HL-60 (cell line): ENCODE results near the gene STK16.

ENCODE experiments used
- DNase-seq, 2 experiments: peaks; one replicate each; pipeline ENCODE4 v3.0.0-alpha.2; 2010 to 2020; ENCODE audit warnings: low read depth in 1 of 2, low spot score in 1 of 2
- H3K27ac ChIP-seq: fragments of 250-450 bp; sonication (Bioruptor Pico); replicated peaks from 2 replicates; pipeline ENCODE4 v1.5.1; 2020; ENCODE audit warnings: mild to moderate bottlenecking, moderate library complexity
- H3K27me3 ChIP-seq: fragments of 250-450 bp; sonication (Bioruptor Pico); 2 replicates; pipeline ENCODE4 v1.5.1; 2021; ENCODE audit warnings: mild to moderate bottlenecking, moderate library complexity; ENCODE audit not compliant: insufficient read depth, poor library complexity, severe bottlenecking
- H3K4me3 ChIP-seq: replicated peaks from 2 replicates; pipeline ENCODE4 v1.5.1; 2011; ENCODE audit warnings: mild to moderate bottlenecking, control low read depth, low read length; ENCODE audit not compliant: insufficient read depth
- CTCF ChIP-seq: IDR thresholded peaks from one replicate; pipeline ENCODE4 v1.5.1; 2011; ENCODE audit warnings: low read length, control low read depth, inconsistent platforms; ENCODE audit not compliant: insufficient read depth
- GABPA ChIP-seq: IDR thresholded peaks from 2 replicates; pipeline ENCODE4 v1.6.1; 2012; ENCODE audit warnings: low read depth
- POLR2AphosphoS5 ChIP-seq: IDR thresholded peaks from 2 replicates; pipeline ENCODE4 v1.6.1; 2012; ENCODE audit warnings: low read depth
- REST ChIP-seq: IDR thresholded peaks from 2 replicates; pipeline ENCODE4 v1.6.1; 2012; ENCODE audit warnings: low read depth; ENCODE audit not compliant: insufficient replicate concordance
- SPI1 ChIP-seq: IDR thresholded peaks from 2 replicates; pipeline ENCODE4 v1.6.1; 2012; ENCODE audit warnings: low read depth, mild to moderate bottlenecking, borderline replicate concordance
- long read RNA-seq: library from polyadenylated mRNA; unstranded; transcript quantifications from one replicate; pipeline ENCODE4 v2.0.0, GENCODE V29; 2020

STK16 gene
- long read RNA-seq, transcript STK16-201 (8 exons, 1,673 nt), result minor isoform, 37 of 238 reads
- long read RNA-seq, transcript STK16-204 (8 exons, 2,868 nt), result major isoform, 130 of 238 reads
- long read RNA-seq, partial matches to known transcripts, result 12 of 238 reads
- long read RNA-seq, other reads (novel, unspliced or antisense), result 57 of 238 reads

- peak within 1 kb of the TSS; percentile 87 for H3K4me3 ChIP-seq
- TF ChIP-seq GABPA (peak; percentile 78), SPI1 (peak; percentile 52; the same call in 1 of the 2 replicates), REST (no peak), POLR2AphosphoS5 (peak; percentile 54)
- H3K27me3 ChIP-seq, result no peaks in the 10 kb centered on the region
- peak; percentile 90 to 93 for DNase-seq
- H3K27ac ChIP-seq, result peak within 1 kb of the TSS; percentile 85
Measured at GRCh38 chr2:219245148-219245898, at the start of gene STK16, which contains the start of gene GLB1L. Gene STK16 (plus strand): TSS chr2:219245479. CDS start chr2:219246000, 521 bp downstream. Gene GLB1L (minus strand): TSS chr2:219245444. CDS start chr2:219243573, 1,871 bp downstream.

GRCh38 chr2:219197388-219197787 is 47.9 kb upstream of the STK16 start:
- DNase-seq, result no peak
- TF ChIP-seq CTCF (no peak), REST (no peak), GABPA (no peak), SPI1 (no peak), POLR2AphosphoS5 (no peak)
- Histone ChIP-seq H3K27me3 (no peaks in the 10 kb centered on the region), H3K27ac (no peak overlapping the region), H3K4me3 (no peak overlapping the region)

- Histone ChIP-seq H3K4me3 (no peak overlapping the region), H3K27me3 (no peaks in the 10 kb centered on the region), H3K27ac (no peak overlapping the region)
- no peak for DNase-seq
- TF ChIP-seq SPI1, result no peak
- TF ChIP-seq CTCF, result no peak
- no peak for TF ChIP-seq POLR2AphosphoS5
- no peak for TF ChIP-seq GABPA
Measured at GRCh38 chr2:219198974-219199373, 46.3 kb upstream of the STK16 start.

- no peak for DNase-seq
Measured at GRCh38 chr2:219199470-219200211, 45.6 kb upstream of the STK16 start.

More at GRCh38 chr2:219199470-219200211, 45.6 kb upstream of the STK16 start:
- Histone ChIP-seq H3K4me3 (no peak overlapping the region), H3K27me3 (no peaks in the 10 kb centered on the region), H3K27ac (no peak overlapping the region)
- TF ChIP-seq GABPA, result no peak
- no peak for TF ChIP-seq CTCF
- no peak for TF ChIP-seq SPI1
- no peak for TF ChIP-seq POLR2AphosphoS5
- TF ChIP-seq REST, result no peak
